HEK293 (cell line): Measurements from ENCODE around the gene FGFR2.
A peak's percentile ranks its signal among the peaks of the same experiment; 100 is the strongest.

Experiments used
- BCL11A ChIP-seq: fragments of 450-650 bp; formaldehyde crosslinking; IDR thresholded peaks from 2 replicates; pipeline ENCODE4 v1.5.1; 2016; ENCODE audit warnings: low read depth, missing biosample characterization, missing genetic modification characterization
- HOXD13 ChIP-seq: sonication (generic); formaldehyde crosslinking; IDR thresholded peaks from 2 replicates; pipeline ENCODE4 v1.8.0; 2022; ENCODE audit warnings: missing genetic modification reagents, borderline replicate concordance
- KLF10 ChIP-seq: fragments of 450-650 bp; IDR thresholded peaks from 2 replicates; pipeline ENCODE4 v1.5.1; 2018; ENCODE audit warnings: missing biosample characterization, mild to moderate bottlenecking, missing genetic modification characterization
- OSR2 ChIP-seq: fragments of 450-650 bp; formaldehyde crosslinking; IDR thresholded peaks from 2 replicates; pipeline ENCODE4 v1.5.1; 2016; ENCODE audit warnings: missing biosample characterization, missing genetic modification characterization
- ZBTB8A ChIP-seq: fragments of 450-650 bp; formaldehyde crosslinking; IDR thresholded peaks from 2 replicates; pipeline ENCODE4 v1.5.1; 2016; ENCODE audit warnings: missing biosample characterization, missing genetic modification characterization
- ZNF274 ChIP-seq, 2 experiments: fragments of 200-500 bp in 1 of 2; fragments of 450-650 bp in 1 of 2; sonication (Bioruptor generic) in 1 of 2; formaldehyde crosslinking in 1 of 2; IDR thresholded peaks; 2 replicates each; pipeline versions ENCODE4 v1.5.1 to v1.6.1; 2014 to 2016; ENCODE audit warnings: borderline replicate concordance in 1 of 2, inconsistent platforms in 1 of 2, low read length in 1 of 2, missing biosample characterization in 1 of 2, missing genetic modification characterization in 1 of 2
- ZNF302 ChIP-seq: fragments of 450-650 bp; formaldehyde crosslinking; IDR thresholded peaks from 2 replicates; pipeline ENCODE4 v1.5.1; 2016; ENCODE audit warnings: missing biosample characterization, missing genetic modification characterization, low read depth
- ZNF324 ChIP-seq: fragments of 450-650 bp; formaldehyde crosslinking; IDR thresholded peaks from 2 replicates; pipeline ENCODE4 v1.5.1; 2016; ENCODE audit warnings: missing biosample characterization, missing genetic modification characterization
- ZNF341 ChIP-seq: fragments of 450-650 bp; formaldehyde crosslinking; IDR thresholded peaks from 2 replicates; pipeline ENCODE4; 2016; ENCODE audit warnings: low read depth, missing biosample characterization, missing genetic modification characterization
- ZNF350 ChIP-seq: fragments of 450-650 bp; formaldehyde crosslinking; IDR thresholded peaks from 2 replicates; pipeline ENCODE4 v1.5.0; 2017; ENCODE audit warnings: missing biosample characterization, mild to moderate bottlenecking, missing genetic modification characterization
- ZNF433 ChIP-seq: fragments of 450-650 bp; formaldehyde crosslinking; IDR thresholded peaks from 2 replicates; pipeline ENCODE4 v1.5.1; 2016; ENCODE audit warnings: missing biosample characterization, missing genetic modification characterization, low read depth
- ZNF560 ChIP-seq: fragments of 450-650 bp; formaldehyde crosslinking; IDR thresholded peaks from 2 replicates; pipeline ENCODE4 v1.5.1; 2017; ENCODE audit warnings: missing biosample characterization, missing genetic modification characterization, borderline replicate concordance
- ZNF660 ChIP-seq: fragments of 450-650 bp; IDR thresholded peaks from 2 replicates; pipeline ENCODE4 v1.5.1; 2018; ENCODE audit warnings: missing biosample characterization, mild to moderate bottlenecking, missing genetic modification characterization
- ZNF792 ChIP-seq: fragments of 450-650 bp; formaldehyde crosslinking; IDR thresholded peaks from 2 replicates; pipeline ENCODE4 v1.5.1; 2016; ENCODE audit warnings: missing biosample characterization, missing genetic modification characterization
- ZXDB ChIP-seq: fragments of 450-650 bp; formaldehyde crosslinking; IDR thresholded peaks from 2 replicates; pipeline ENCODE4 v1.5.1; 2016; ENCODE audit warnings: missing biosample characterization, missing genetic modification characterization
- TF ChIP-seq, protein P1 (sequence below): fragments of 450-650 bp; formaldehyde crosslinking; IDR thresholded peaks from 2 replicates; pipeline ENCODE4 v1.5.1; 2016; ENCODE audit warnings: missing biosample characterization, missing genetic modification characterization
- TF ChIP-seq, protein P2 (sequence below): fragments of 450-650 bp; formaldehyde crosslinking; IDR thresholded peaks from 2 replicates; pipeline ENCODE4 v1.5.1; 2017; ENCODE audit warnings: missing biosample characterization, missing genetic modification characterization
- TF ChIP-seq, protein P3 (sequence below): fragments of 450-650 bp; formaldehyde crosslinking; optimal IDR thresholded peaks from 2 replicates; pipeline ENCODE3; 2016; ENCODE audit warnings: missing biosample characterization, mild to moderate bottlenecking, missing genetic modification characterization
- TF ChIP-seq, protein P4 (sequence below): fragments of 450-650 bp; formaldehyde crosslinking; conservative IDR thresholded peaks from 2 replicates; pipeline ENCODE4 v1.5.1; 2016; ENCODE audit warnings: low read depth, missing biosample characterization, missing genetic modification characterization
- TF ChIP-seq, protein P5 (sequence below): fragments of 450-650 bp; formaldehyde crosslinking; conservative IDR thresholded peaks from 2 replicates; pipeline ENCODE4 v1.5.1; 2016; ENCODE audit warnings: low read depth, missing biosample characterization, missing genetic modification characterization
- TF ChIP-seq, protein P6 (sequence below): fragments of 450-650 bp; formaldehyde crosslinking; IDR thresholded peaks from 2 replicates; pipeline ENCODE4 v1.5.1; 2017; ENCODE audit warnings: missing biosample characterization, missing genetic modification characterization

The FGFR2 gene

DNA sequence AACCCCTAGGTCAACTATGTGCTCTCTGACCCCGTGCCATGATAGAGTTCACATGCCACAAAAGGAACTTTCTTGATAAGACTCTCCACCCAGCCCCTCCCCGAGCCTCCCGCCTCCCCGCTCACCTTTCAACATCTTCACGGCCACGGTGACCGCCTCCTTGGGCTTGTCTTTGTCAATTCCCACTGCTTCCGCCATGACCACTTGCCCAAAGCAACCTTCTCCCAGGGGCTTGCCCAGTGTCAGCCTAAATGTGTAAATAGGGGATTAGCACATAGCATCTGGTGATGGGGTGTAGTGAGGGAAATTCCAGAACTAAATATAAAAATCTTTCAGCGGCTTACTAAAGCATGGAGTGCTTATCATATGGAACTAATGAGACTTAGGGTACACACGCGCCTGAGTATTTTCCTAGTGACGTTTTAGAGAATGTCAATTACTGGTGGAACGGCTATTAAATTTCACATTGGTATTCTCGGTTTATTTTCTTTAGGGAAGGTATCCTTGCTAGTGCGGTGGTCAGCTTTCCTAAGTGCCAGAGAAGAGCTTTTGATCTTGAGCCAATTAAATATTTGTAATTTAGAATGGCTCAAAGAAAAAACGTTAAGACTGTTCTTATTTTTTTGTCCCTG is 97.4 kb downstream of the FGFR2 start (continued):
- TF ChIP-seq, protein P1, sequence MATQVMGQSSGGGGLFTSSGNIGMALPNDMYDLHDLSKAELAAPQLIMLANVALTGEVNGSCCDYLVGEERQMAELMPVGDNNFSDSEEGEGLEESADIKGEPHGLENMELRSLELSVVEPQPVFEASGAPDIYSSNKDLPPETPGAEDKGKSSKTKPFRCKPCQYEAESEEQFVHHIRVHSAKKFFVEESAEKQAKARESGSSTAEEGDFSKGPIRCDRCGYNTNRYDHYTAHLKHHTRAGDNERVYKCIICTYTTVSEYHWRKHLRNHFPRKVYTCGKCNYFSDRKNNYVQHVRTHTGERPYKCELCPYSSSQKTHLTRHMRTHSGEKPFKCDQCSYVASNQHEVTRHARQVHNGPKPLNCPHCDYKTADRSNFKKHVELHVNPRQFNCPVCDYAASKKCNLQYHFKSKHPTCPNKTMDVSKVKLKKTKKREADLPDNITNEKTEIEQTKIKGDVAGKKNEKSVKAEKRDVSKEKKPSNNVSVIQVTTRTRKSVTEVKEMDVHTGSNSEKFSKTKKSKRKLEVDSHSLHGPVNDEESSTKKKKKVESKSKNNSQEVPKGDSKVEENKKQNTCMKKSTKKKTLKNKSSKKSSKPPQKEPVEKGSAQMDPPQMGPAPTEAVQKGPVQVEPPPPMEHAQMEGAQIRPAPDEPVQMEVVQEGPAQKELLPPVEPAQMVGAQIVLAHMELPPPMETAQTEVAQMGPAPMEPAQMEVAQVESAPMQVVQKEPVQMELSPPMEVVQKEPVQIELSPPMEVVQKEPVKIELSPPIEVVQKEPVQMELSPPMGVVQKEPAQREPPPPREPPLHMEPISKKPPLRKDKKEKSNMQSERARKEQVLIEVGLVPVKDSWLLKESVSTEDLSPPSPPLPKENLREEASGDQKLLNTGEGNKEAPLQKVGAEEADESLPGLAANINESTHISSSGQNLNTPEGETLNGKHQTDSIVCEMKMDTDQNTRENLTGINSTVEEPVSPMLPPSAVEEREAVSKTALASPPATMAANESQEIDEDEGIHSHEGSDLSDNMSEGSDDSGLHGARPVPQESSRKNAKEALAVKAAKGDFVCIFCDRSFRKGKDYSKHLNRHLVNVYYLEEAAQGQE = no peak
- TF ChIP-seq ZBTB8A (tag by site-specific recombination) (no peak), OSR2 (tag by site-specific recombination) (peak; percentile 95), ZNF324 (tag by site-specific recombination) (no peak), ZXDB (tag by site-specific recombination) (peak; percentile 95), ZNF341 (tag by site-specific recombination) (peak; percentile 78), ZNF433 (tag by site-specific recombination) (no peak), ZNF792 (tag by site-specific recombination) (no peak), ZNF560 (tag by site-specific recombination) (no peak), HOXD13 (no peak), KLF10 (tag by site-specific recombination) (peak; percentile 88), ZNF302 (no peak), ZNF274 (IDR thresholded peaks at IDR 0.05; ENCODE audit: low read length) (no peak), ZNF274 (tag by site-specific recombination; IDR thresholded peaks at IDR 0.05; ENCODE audit: borderline replicate concordance) (no peak), ZNF350 (tag by site-specific recombination) (no peak), ZNF660 (tag by site-specific recombination) (0 out of 2 replicates have a peak, but pooled peaks have one; percentile 31), BCL11A (tag by site-specific recombination) (peak; percentile 91; the same call in 1 of the 2 replicates)
- TF ChIP-seq, protein P2, sequence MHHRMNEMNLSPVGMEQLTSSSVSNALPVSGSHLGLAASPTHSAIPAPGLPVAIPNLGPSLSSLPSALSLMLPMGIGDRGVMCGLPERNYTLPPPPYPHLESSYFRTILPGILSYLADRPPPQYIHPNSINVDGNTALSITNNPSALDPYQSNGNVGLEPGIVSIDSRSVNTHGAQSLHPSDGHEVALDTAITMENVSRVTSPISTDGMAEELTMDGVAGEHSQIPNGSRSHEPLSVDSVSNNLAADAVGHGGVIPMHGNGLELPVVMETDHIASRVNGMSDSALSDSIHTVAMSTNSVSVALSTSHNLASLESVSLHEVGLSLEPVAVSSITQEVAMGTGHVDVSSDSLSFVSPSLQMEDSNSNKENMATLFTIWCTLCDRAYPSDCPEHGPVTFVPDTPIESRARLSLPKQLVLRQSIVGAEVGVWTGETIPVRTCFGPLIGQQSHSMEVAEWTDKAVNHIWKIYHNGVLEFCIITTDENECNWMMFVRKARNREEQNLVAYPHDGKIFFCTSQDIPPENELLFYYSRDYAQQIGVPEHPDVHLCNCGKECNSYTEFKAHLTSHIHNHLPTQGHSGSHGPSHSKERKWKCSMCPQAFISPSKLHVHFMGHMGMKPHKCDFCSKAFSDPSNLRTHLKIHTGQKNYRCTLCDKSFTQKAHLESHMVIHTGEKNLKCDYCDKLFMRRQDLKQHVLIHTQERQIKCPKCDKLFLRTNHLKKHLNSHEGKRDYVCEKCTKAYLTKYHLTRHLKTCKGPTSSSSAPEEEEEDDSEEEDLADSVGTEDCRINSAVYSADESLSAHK (tag by site-specific recombination) = peak; percentile 77
- TF ChIP-seq, protein P3, sequence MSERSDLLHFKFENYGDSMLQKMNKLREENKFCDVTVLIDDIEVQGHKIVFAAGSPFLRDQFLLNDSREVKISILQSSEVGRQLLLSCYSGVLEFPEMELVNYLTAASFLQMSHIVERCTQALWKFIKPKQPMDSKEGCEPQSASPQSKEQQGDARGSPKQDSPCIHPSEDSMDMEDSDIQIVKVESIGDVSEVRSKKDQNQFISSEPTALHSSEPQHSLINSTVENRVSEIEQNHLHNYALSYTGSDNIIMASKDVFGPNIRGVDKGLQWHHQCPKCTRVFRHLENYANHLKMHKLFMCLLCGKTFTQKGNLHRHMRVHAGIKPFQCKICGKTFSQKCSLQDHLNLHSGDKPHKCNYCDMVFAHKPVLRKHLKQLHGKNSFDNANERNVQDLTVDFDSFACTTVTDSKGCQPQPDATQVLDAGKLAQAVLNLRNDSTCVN (tag by site-specific recombination) = no peak
- TF ChIP-seq, protein P4, sequence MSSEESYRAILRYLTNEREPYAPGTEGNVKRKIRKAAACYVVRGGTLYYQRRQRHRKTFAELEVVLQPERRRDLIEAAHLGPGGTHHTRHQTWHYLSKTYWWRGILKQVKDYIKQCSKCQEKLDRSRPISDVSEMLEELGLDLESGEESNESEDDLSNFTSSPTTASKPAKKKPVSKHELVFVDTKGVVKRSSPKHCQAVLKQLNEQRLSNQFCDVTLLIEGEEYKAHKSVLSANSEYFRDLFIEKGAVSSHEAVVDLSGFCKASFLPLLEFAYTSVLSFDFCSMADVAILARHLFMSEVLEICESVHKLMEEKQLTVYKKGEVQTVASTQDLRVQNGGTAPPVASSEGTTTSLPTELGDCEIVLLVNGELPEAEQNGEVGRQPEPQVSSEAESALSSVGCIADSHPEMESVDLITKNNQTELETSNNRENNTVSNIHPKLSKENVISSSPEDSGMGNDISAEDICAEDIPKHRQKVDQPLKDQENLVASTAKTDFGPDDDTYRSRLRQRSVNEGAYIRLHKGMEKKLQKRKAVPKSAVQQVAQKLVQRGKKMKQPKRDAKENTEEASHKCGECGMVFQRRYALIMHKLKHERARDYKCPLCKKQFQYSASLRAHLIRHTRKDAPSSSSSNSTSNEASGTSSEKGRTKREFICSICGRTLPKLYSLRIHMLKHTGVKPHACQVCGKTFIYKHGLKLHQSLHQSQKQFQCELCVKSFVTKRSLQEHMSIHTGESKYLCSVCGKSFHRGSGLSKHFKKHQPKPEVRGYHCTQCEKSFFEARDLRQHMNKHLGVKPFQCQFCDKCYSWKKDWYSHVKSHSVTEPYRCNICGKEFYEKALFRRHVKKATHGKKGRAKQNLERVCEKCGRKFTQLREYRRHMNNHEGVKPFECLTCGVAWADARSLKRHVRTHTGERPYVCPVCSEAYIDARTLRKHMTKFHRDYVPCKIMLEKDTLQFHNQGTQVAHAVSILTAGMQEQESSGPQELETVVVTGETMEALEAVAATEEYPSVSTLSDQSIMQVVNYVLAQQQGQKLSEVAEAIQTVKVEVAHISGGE (tag by site-specific recombination) = no peak
- TF ChIP-seq, protein P5, sequence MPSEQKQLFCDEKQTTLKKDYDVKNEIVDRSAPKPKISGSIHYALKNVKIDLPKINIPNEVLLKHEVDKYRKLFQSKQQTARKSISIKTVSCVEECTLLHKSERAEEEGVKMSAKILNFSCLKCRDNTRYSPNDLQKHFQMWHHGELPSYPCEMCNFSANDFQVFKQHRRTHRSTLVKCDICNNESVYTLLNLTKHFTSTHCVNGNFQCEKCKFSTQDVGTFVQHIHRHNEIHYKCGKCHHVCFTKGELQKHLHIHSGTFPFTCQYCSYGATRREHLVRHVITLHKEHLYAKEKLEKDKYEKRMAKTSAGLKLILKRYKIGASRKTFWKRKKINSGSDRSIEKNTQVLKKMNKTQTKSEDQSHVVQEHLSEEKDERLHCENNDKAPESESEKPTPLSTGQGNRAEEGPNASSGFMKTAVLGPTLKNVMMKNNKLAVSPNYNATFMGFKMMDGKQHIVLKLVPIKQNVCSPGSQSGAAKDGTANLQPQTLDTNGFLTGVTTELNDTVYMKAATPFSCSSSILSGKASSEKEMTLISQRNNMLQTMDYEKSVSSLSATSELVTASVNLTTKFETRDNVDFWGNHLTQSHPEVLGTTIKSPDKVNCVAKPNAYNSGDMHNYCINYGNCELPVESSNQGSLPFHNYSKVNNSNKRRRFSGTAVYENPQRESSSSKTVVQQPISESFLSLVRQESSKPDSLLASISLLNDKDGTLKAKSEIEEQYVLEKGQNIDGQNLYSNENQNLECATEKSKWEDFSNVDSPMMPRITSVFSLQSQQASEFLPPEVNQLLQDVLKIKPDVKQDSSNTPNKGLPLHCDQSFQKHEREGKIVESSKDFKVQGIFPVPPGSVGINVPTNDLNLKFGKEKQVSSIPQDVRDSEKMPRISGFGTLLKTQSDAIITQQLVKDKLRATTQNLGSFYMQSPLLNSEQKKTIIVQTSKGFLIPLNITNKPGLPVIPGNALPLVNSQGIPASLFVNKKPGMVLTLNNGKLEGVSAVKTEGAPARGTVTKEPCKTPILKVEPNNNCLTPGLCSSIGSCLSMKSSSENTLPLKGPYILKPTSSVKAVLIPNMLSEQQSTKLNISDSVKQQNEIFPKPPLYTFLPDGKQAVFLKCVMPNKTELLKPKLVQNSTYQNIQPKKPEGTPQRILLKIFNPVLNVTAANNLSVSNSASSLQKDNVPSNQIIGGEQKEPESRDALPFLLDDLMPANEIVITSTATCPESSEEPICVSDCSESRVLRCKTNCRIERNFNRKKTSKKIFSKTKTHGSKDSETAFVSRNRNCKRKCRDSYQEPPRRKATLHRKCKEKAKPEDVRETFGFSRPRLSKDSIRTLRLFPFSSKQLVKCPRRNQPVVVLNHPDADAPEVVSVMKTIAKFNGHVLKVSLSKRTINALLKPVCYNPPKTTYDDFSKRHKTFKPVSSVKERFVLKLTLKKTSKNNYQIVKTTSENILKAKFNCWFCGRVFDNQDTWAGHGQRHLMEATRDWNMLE = no peak
- TF ChIP-seq, protein P6, sequence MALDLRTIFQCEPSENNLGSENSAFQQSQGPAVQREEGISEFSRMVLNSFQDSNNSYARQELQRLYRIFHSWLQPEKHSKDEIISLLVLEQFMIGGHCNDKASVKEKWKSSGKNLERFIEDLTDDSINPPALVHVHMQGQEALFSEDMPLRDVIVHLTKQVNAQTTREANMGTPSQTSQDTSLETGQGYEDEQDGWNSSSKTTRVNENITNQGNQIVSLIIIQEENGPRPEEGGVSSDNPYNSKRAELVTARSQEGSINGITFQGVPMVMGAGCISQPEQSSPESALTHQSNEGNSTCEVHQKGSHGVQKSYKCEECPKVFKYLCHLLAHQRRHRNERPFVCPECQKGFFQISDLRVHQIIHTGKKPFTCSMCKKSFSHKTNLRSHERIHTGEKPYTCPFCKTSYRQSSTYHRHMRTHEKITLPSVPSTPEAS (tag by site-specific recombination) = 0 out of 2 replicates have a peak, but pooled peaks have one; percentile 15
